Thyroid gland (tissue), 4 donors: ENCODE measurements around the gene DOCK1. TPM values are rescaled to one million over a fixed set of nuclear protein-coding genes. Genes with fewer than 3 reads are reported as not detected.

ENCODE experiments used
- DNase-seq, 2 donors: peaks; one replicate each; pipeline ENCODE4 v3.0.0-alpha.2; 2019
- H3K27ac ChIP-seq, 3 donors: fragments of 200-600 bp; sonication (generic); 1 replicate in 2 of 3; 2 replicates in 1 of 3; pipeline ENCODE4 v1.5.1; 2016 to 2019; ENCODE audit warnings: mild to moderate bottlenecking in 1 of 3, moderate library complexity in 1 of 3
- H3K27me3 ChIP-seq: fragments of 200-600 bp; sonication (generic); one replicate; pipeline ENCODE4 v1.5.1; 2019
- H3K36me3 ChIP-seq, 2 donors: fragments of 200-600 bp; sonication (generic); one replicate each; pipeline ENCODE4 v1.5.1; 2016 to 2019
- H3K4me1 ChIP-seq, 2 donors: fragments of 200-600 bp; sonication (generic); one replicate each; pipeline ENCODE4 v1.5.1; 2017 to 2019
- H3K4me3 ChIP-seq, 3 donors: fragments of 200-600 bp; sonication (generic); replicated peaks in 1 of 3; 1 replicate in 2 of 3; 2 replicates in 1 of 3; pipeline ENCODE4 v1.5.1; 2016; ENCODE audit warnings: mild to moderate bottlenecking in 1 of 3
- H3K9me3 ChIP-seq: fragments of 200-600 bp; sonication (generic); one replicate; pipeline ENCODE4 v1.5.1; 2017
- POLR2A ChIP-seq, 2 donors: fragments of 450-650 bp; IDR thresholded peaks; one replicate each; pipeline ENCODE4 v1.6.1; 2017; ENCODE audit warnings: antibody characterized with exemption in 2 of 2, mild to moderate bottlenecking in 2 of 2, moderate library complexity in 1 of 2
- WGBS, 2 donors: methylation state at CpG; one replicate each; pipeline ENCODE4 v1.1.5; 2017; 5-methylcytosine and 5-hydroxymethylcytosine counted together
- intact Hi-C: fragments of 100-400 bp; cut with DNase I; formaldehyde crosslinking; loops from one replicate; pipeline ENCODE4 v1.15.1; 2023
- total RNA-seq, 4 donors: library from RNA; depleted of rRNA; stranded (reverse); fragments of >200 nt; gene quantifications; one replicate each; pipeline ENCODE4 v1.2.3, GENCODE V29; 2016
- TF ChIP-seq, protein P1 (sequence below), 6 experiments: fragments of 200-600 bp in 3 of 6; fragments of 450-650 bp in 3 of 6; sonication (generic) in 3 of 6; IDR thresholded peaks; one replicate each; pipeline ENCODE4 v1.5.1; 2016 to 2019; ENCODE audit warnings: antibody characterized with exemption in 6 of 6, mild to moderate bottlenecking in 2 of 6, inconsistent platforms in 1 of 6, moderate library complexity in 1 of 6

DOCK1 gene
- total RNA-seq, 4 donors from 2014 or later, result 89.7 to 217 (median 112) TPM

DNA sequence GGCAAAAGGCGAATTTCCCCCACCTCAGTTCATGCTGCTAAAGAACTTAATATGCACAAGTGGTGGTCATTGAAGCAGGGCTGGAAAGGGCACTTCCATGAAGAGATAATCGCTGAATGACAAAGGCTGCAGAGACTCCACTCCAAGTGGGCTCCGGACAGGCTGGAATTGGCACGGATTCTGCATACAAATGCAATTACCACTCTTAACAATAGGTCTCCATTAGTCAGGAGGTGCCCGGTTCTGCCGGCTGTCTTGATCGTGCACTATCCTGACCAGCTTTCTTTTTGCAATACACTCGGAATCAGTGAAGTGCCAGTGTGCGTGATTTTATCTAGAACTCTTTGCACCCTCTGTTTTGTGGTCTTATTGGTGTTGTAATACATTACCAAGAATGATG is 241.4 kb downstream of the DOCK1 start:
- Histone ChIP-seq H3K27ac (no peak overlapping the region), H3K36me3 (no peaks in the 10 kb centered on the region), H3K4me3 (no peak overlapping the region), H3K27me3 (no peaks in the 10 kb centered on the region), H3K4me1 (peaks cover 4 to 10% of the 10 kb centered on the region in 2 donors), H3K9me3 (no peaks in the 10 kb centered on the region)
- DNase-seq, result no peak
- intact Hi-C loops, result no loop called here
- TF ChIP-seq, protein P1, sequence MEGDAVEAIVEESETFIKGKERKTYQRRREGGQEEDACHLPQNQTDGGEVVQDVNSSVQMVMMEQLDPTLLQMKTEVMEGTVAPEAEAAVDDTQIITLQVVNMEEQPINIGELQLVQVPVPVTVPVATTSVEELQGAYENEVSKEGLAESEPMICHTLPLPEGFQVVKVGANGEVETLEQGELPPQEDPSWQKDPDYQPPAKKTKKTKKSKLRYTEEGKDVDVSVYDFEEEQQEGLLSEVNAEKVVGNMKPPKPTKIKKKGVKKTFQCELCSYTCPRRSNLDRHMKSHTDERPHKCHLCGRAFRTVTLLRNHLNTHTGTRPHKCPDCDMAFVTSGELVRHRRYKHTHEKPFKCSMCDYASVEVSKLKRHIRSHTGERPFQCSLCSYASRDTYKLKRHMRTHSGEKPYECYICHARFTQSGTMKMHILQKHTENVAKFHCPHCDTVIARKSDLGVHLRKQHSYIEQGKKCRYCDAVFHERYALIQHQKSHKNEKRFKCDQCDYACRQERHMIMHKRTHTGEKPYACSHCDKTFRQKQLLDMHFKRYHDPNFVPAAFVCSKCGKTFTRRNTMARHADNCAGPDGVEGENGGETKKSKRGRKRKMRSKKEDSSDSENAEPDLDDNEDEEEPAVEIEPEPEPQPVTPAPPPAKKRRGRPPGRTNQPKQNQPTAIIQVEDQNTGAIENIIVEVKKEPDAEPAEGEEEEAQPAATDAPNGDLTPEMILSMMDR (IDR thresholded peaks at IDR 0.05), result no peak
- TF ChIP-seq POLR2A (IDR thresholded peaks at IDR 0.05), result no peak
- WGBS, 2 donors, result 65 to 78% methylated on average over 9 of the region's 9 CpGs

DNA sequence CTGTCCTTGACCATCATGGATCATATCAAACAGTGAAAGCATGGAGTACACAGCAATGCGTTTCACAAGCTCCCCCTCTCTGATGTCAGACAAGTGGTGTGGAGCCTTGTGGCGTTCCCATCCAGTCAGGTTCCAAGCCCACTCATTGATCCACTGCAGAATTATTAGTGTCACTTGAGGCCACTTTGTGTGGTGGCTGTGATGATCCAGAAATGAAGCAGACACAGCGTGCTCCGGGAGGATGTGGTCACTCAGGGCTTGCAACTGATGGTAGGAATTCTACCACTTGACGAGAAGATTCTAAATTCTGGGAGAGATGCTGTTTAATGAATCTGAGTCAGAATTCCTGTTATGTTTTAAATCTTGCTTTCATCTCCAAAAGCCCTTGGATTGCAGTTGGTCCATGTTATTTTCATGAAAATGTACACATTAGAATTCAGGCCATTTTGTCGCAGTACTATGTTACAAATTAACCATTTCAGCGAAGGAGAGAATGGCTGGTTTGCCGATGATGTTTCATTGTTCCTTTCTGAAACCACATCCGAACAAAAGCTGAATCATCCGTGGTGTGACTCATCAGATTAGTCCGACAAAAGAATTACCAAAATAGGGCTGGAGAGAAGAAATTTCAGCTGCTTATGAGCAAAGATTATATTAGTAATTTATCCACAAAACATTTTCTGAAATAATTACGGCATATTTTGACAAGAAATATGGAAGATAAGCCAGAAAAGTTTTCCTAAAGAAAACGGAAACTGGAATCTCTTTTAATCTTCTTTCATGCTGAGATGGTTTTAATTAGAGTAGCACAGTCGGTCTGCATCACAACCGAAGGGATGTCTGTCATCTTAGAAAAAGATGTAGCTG is 243.1 kb downstream of the DOCK1 start:
- no peaks in the 10 kb centered on the region for H3K4me1 ChIP-seq
- H3K36me3 ChIP-seq, result no peaks in the 10 kb centered on the region
- H3K27ac ChIP-seq, result no peak overlapping the region
- H3K4me3 ChIP-seq, result no peak overlapping the region
- WGBS, 2 donors, result 82 to 84% methylated on average over 15 of the region's 15 CpGs
- no peaks in the 10 kb centered on the region for H3K9me3 ChIP-seq
- TF ChIP-seq, protein P1 (IDR thresholded peaks at IDR 0.05), result no peak
- TF ChIP-seq POLR2A (IDR thresholded peaks at IDR 0.05), result no peak
- intact Hi-C loops, result no loop called here
- DNase-seq, result no peak
- H3K27me3 ChIP-seq, result no peaks in the 10 kb centered on the region

GRCh38 chr10:127148933-127149220 is 243.6 kb downstream of the DOCK1 start:
- no peak for TF ChIP-seq POLR2A (IDR thresholded peaks at IDR 0.05)
- TF ChIP-seq, protein P1 (IDR thresholded peaks at IDR 0.05), result no peak
- H3K27me3 ChIP-seq, result no peaks in the 10 kb centered on the region
- H3K9me3 ChIP-seq, result no peaks in the 10 kb centered on the region
- WGBS, 2 donors, result 87% methylated on average over 2 of the region's 2 CpGs
- no peaks in the 10 kb centered on the region for H3K36me3 ChIP-seq
- H3K4me1 ChIP-seq, result no peaks in the 10 kb centered on the region
- no peak overlapping the region for H3K27ac ChIP-seq
- intact Hi-C loops, result no loop called here
- H3K4me3 ChIP-seq, result no peak overlapping the region
- DNase-seq, result no peak

GRCh38 chr10:127149501-127150081 is 244.4 kb downstream of the DOCK1 start:
- H3K27me3 ChIP-seq, result no peaks in the 10 kb centered on the region
- H3K36me3 ChIP-seq, result no peaks in the 10 kb centered on the region
- no peak for DNase-seq
- no peaks in the 10 kb centered on the region for H3K9me3 ChIP-seq
- intact Hi-C loops, result no loop called here
- H3K27ac ChIP-seq, result no peak overlapping the region
- 85 to 89% methylated on average over 7 of the region's 7 CpGs for WGBS, 2 donors
- no peaks in the 10 kb centered on the region for H3K4me1 ChIP-seq
- TF ChIP-seq, protein P1 (IDR thresholded peaks at IDR 0.05), result no peak
- no peak for TF ChIP-seq POLR2A (IDR thresholded peaks at IDR 0.05)
- no peak overlapping the region for H3K4me3 ChIP-seq

GRCh38 chr10:127150136-127150535 is 244.9 kb downstream of the DOCK1 start:
- 91 to 93% methylated on average over 5 of the region's 5 CpGs for WGBS, 2 donors
- no peak overlapping the region for H3K4me3 ChIP-seq
- intact Hi-C loops, result no loop called here
- no peaks in the 10 kb centered on the region for H3K36me3 ChIP-seq
- no peaks in the 10 kb centered on the region for H3K27me3 ChIP-seq
- TF ChIP-seq POLR2A (IDR thresholded peaks at IDR 0.05), result no peak
- TF ChIP-seq, protein P1 (IDR thresholded peaks at IDR 0.05), result no peak
- no peaks in the 10 kb centered on the region for H3K9me3 ChIP-seq
- no peak for DNase-seq
- no peak overlapping the region for H3K27ac ChIP-seq
- no peaks in the 10 kb centered on the region for H3K4me1 ChIP-seq
